GM21423 (cell line): ENCODE results near the gene PROSER3.
"Not testable (repeated sequence)": the region's sequence is repeated elsewhere in the genome, so short reads cannot be mapped to it uniquely, and the experiment has no call there.

Source experiments
- ATAC-seq: cut with Tn5 transposase; IDR thresholded peaks from one replicate; pipeline ENCODE4 v1.9.1; 2021; ENCODE audit warnings: mild to moderate bottlenecking, moderate library complexity; ENCODE audit not compliant: unreplicated experiment

Gene PROSER3

DNA sequence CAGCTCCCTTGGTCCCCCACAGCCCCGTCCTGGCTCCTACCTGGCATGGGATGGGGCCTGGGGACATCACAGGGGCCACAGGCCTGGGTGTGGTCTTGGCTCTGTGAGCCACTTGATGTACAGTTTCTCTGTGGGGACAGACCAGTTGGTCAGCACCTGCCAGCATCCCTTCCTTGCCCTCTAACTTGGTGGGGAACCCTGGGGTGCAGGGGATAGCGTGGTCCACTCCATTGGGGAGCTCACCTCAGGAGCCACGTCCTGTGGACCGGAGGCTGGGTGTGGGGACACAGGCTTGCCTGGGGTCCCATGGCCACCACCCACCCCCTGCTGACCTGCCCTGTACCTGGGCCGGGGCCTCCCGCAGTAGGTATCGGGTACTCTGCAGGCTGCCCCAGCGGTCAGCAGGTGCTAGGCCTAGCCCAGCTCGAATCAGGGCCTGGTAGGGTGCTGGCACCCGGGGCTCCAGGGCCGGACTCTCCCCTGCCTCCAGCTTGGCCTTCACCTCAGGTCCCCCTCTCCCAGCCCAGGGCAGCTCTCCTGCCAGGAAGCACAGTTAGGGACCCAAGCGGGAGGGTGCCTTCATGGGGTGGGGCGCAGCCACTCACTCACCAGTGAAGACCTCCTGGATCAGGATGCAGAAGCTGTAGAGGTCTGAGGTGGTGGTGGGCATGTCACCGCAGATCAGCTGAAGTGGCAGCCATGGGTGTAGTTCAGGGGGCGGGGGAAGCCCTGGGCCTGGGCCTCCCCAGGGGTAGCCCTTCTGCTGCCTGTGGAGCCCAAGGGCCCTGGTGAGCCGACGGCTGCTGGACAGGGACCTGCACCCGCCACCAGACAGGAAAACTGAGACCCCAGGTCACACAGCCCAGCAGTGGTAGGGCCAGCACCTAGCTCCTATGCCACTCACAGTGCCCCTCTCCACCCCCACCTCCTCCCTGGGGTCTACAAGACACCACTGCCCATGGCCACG lies 32.3 kb downstream of the PROSER3 start:
- ATAC-seq: no peak

DNA sequence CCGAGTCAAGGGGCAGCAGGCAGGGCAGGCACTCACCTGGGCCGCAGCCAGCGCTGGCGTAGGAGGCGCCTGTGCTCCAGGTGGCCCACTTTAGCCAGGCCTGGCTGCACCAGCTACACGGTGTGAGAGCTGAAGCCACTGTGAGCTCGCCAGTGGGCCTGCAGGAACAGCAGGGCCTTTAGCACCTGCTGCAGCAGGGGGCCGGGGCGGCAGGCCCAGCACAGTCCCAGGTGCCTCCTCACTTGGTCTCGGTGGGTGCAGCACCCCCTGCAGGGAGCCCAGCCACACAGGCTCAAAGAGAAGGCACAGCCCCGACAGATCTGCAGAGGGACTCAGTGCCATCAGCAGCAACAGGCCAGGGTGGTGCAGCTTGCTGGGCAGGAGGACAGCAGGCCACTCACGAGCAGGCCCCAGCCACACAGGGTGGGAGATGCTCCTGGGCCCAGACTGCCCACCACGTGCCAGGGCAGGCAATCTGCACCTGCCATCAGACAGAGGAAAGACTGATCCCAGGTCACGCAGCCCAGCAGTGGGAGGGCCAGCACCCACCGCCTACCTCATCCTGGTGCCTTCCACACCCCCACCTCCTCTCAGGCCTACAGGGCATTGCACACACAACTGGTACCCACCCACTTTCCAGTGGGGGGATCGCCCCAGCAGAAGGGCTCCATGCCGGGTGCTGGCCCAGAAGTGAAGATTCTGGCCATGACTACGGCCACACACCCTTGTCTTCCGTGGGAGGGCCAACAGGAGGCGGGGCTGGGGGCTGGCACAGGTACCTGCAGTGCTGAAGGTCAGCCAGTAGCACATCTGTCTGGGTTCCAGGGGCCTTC lies 33.2 kb downstream of the PROSER3 start:
- no peak for ATAC-seq

DNA sequence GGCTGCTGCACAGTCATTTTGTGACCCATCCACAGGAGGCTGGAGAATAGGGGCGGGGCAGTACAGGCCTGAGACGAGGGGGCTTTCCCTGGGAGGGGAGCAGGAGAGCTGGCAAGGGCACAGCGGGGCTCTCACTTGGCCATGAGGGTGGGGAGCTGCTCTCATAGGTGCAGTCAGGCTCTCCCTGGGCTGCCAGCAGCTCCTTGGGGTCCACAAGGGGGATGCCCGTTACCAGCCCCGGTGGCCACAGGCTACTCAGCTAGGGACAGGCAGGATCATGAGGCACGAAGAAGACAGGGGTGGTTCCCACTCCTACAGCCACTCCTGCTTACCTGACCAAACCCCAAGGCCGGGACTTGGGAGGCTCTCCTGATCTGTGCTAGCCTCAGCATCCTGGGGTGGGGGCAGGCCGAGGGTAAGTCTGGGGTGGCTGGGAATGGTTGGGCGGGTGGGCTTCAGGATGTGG lies 33.9 kb downstream of the PROSER3 start:
- ATAC-seq: no peak

DNA sequence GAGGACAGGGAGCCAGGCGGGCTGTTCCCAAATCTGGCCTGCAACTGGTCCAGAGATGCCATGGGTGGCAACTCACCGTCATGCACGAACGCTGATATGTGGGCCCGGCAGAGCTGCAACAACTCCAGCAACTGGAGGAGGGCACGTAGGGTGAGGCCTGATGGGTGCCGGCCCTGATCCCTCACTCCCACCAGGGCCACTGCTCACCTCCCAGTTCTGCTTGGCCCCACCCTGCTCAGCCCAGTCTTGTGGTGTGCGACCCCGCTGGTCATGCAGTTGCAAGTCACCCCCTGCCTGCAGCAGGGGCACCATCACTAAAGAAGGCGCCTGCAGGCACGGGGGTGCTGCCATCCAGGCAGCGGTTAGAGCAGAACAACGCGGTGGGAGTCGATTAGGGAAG lies 34.3 kb downstream of the PROSER3 start:
- no peak for ATAC-seq

DNA sequence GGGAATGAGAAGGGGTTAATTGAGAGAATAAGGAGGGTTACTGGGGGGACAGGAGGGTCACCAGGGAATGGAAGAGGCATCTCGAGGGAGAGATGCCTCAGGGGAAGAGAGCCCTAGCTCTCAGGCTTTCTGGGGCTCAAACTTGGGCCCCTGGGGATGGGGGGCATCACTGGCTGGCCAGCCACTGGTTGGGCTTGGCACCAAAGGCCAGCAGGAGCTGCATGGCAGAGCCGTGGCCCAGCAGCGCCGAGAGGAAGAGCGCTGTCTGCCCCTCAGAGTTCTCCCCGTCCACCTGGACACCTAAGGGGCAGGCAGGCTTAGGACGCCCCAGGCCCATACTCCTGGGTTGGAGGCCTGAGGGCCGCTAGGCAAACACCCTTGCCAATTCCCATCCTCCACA lies 34.9 kb downstream of the PROSER3 start:
- no peak for ATAC-seq

DNA sequence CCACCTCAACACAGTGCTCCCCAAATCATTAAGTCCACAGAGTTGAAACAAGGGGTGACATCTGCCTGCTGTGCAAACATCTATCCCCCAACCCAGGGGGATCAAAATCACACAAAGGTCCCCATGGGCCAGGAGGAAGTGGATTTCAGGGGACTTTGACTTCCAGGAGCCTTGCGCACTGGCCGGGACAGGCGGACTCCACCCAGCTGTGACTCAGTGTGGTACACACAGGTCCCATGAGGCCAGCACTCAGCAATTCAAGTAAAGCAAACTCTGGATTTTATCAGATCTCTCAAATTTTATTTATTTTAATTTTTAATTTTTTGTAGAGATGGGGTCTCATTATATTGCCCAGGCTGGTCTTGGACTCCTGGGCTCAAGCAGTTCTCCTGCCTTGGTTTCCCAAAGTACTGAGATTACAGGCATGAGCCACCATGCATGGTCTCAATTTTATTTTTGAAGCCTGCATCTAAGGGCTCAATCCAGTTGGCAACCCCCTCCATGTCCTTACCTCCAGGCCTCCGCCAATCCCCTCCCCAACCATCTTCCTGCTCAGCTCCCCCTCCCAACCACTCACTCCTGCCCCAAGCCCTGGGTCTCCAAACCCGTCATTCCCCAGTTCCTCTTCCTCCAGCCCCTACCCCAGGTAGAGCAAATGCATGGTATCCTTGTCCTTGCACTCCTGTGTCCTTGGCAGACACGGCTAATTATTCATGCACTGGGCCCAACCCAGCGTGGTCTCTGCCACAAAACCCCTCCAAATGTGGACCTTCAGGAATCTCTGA lies 35.6 kb downstream of the PROSER3 start:
- ATAC-seq: no peak

DNA sequence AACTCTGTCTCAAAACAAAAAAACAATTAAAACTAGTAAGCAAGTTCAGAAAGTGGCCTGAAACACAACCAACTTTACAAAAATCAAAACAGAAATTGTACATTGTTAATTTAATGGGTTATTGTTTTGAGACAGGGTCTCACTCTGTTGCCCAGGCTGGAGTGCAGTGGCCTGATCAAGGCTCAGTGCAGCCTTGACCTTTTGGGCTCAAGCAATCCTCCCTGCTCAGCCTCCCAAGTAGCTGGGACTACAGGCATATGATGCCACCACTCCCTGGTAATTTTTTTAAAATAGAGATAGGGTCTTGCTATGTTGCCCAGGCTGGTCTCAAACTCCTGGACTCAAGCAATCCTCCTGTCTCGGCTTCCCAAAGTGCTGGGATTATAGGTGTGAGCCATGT lies 37.6 kb downstream of the PROSER3 start:
- not testable (repeated sequence) for ATAC-seq

DNA sequence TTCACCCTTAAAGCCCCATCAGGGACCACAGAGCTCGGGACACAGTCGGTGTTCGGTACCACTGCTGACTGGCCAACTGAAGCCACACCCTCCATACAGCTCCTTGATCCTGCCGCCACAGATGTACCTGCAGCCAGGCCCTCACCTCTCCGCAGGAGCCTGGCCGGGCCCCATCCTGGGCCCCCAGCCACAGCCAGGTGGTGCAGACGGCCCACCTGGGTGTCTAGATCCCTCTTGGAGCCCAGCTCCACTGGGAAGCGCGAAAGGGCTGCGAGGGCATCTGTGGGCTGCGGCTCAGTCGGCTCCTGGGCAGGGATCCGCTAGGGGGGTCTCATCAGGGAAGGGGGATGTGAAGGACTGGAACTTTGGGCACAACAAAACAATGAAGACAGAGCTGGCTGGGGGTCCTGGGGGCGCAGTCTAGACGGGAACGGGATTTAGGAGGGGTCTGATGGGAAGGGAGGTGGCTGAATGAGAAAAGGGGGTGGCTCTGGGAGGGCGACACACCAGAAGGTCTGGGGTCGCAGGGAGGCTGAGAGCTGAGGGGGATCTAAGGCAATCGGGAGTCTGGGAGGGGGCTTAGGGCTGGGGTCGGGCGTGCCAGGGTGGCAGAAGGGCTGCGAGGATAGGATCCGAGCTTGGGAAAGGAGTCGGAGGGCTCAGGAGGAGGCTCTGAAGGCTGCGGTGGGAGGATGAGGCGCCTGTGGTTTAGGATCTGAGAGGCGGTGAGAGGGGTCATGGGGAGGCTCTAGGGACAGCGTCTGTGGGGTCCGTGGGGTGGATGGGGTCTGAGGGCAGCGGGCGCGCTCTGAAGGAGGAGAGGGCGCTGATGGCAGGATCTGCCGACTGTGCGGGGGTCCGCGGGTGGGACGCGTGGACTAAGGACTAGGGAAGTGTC lies 38.9 kb downstream of the PROSER3 start:
- ATAC-seq: no peak

DNA sequence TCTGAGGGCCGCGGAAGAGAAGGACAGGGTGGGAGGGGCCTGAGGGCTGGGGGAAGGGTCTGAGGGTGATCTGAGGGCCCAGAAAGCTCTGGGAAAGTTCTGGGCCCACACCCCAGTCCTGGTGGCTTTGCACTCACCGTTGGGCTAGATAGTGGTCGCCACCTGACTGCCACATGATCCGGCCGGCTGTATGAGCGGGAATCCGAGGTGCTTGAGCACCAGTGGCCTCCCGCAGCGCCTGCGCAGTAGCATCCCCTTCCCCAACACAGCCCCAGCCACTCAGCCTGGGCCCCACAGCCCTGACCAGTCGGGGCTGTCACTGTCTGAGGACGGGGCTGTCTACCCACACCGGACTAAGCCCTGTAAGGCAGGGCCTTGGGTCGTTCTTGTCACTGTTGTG lies 39.7 kb downstream of the PROSER3 start:
- no peak for ATAC-seq

DNA sequence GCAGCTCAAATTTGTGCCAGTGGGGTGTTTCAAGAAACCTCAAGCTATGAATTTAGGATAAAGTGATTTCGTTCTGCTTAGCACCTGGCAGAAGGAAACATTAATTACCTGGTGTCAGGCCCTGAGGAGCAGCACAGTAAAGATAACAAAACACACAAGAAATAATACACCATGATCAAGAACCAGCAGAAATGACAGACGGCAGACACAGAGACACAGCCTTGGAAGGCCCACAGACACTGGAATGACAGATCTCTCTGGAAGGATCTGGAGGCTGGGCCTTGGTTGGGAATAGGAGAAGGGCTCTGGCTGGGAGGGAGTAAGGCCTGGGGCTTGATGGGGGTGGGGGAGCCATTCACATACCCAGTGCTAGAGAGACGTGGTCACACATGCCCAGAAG lies 43.9 kb downstream of the PROSER3 start:
- no peak for ATAC-seq

DNA sequence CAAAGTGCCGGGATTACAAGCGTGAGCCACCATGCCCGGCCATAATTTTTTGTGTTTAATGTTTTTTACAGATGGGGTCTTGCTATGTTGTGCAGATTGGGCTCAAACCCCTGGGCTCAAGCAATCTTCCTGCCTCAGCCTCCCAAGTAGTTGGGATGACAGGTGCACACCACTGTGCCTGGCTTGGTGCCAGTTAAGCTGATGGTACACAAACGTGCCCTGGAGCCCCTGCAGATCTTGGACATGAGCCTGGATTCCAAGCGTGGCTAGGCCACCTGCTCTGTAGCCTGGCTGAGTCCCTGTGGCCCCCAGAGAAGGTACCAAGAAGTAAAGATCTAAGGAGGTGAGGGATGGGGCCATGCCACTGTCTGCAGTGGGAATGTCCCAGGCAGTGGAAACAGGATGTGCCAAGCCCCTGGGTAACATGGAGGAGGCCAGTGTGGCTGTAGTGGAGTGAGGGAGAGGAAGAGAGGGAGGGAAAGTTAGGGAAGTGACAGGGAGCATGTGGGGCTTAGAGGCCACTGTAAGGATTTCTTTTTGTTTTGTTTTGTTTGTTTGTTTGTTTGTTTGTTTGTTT lies 47.6 kb downstream of the PROSER3 start:
- no peak for ATAC-seq

DNA sequence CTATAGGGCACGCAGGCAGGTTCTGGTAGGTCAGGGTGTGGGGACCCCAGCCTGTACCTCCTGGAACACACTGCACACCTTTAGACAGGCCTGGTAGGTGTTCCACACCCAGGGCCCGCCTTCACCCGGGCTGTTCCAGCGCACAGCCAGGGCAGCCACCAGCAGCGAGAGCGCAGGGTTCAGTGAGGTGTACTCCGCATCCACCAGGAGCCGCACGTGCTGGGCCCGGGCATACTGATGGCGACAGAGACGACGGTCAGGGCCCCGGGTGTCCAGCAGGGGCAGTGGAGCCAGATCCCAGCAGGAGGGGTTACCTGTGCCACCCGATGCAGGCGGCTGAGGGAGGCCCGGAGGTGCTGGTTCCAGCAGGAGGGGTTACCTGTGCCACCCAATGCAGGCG lies 48.6 kb downstream of the PROSER3 start:
- ATAC-seq: no peak

DNA sequence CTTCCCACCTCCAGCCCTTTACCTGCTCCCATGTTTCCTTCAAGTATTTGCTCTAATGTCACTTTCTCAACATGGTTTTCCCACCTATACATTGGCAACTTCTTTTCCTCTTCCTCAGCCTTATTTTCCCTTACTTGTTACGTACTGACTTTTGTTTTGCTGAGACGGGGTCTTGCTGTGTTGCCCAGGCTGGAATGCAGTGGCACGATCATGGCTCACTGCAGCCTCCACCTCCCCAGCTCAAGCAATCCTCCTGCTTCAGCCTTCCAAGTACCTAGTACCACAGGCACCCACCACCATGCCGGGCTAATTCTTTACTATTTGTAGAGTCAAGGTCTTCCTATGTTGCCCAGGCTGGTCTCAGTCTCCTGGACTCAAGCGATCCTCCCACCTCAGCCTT lies 49.7 kb downstream of the PROSER3 start:
- ATAC-seq: no peak

DNA sequence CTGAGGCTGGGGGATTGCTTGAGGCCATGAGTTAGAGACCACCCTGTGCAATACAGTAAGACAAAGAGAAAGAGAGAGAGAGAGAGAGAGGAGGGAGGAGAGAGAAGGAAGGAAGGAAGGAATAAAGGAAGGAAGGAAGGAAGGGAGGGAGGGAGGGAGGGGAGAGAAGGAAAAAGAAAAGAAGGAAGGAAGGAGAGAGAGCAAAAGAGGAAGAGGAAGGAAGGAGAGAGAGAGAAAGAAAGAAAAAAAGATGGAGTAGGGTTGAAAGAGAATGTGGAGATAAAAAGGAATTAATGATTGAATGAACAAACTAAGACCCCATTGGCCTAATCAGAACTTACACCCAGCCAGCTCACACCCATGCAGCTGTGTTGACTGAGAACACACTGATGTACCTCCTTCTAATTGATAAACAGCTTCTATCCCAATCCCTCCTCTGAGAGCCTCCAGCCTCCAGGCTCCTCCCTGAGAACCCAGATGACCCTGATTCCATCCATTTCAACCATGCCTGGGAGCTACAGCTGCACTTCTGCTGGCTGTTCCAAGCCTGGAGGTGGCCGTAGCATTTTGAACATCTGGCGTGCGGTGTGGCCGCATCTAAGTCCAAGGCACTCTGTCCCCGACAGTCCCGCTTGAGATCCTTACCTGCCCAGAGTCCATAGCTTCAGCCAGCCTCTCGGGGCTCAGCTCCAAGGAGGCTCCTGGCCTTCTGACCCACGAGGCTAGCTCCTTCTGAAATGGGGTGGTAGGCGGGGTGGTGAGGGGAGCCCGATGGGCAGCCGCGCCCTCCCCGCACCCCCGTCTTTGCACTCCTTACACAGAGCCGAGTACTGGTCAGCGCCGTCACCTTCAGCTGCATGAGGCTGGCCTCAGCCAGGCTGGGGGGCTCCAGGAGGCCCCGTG lies 53.6 kb downstream of the PROSER3 start:
- ATAC-seq: no peak

DNA sequence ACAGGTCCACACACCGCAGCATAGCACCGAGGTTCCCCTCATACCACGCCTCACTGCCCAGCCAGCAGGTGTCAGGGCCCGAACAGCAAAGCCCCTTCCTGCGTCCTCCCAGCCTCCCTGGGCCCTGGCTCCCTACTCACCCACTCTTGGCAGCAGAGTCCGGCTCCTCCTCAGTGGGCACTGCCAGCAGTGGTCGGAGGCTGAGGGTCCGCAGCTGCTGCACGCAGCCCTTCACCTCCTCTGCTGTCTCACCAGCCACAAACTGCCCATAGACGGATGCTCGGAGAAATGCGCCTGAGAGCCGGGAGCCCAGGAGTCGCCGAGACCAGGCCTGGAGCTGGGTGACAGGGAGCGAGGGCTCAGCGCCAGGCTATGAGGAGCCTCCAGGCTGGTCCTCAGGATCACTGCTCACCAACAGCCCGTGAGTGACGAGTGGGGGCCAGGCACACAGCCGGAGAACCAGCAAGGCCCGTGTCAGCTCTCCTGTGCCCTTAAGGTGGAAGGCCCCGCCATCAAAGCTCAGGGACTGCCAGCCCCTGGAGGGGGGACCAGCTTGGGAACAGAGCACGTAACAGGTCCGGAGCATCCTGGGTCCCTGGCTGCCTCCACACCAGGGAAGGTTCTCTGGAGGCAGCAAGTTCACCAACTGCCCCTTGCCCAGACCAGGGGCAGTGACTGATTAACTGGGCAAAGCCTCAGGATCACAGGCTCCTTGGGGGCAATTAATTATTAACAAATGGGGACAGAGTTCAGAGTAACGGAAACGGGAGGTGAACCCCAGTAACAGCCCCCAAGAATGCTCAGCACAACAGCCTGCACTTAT lies 54.5 kb downstream of the PROSER3 start, which contains the start of gene PRODH2:
Gene PRODH2, minus strand, starts transcription at position 626 of the 823 bp plus-strand sequence. Its CDS starts 40 bp downstream, at position 586.
- ATAC-seq: no peak

DNA sequence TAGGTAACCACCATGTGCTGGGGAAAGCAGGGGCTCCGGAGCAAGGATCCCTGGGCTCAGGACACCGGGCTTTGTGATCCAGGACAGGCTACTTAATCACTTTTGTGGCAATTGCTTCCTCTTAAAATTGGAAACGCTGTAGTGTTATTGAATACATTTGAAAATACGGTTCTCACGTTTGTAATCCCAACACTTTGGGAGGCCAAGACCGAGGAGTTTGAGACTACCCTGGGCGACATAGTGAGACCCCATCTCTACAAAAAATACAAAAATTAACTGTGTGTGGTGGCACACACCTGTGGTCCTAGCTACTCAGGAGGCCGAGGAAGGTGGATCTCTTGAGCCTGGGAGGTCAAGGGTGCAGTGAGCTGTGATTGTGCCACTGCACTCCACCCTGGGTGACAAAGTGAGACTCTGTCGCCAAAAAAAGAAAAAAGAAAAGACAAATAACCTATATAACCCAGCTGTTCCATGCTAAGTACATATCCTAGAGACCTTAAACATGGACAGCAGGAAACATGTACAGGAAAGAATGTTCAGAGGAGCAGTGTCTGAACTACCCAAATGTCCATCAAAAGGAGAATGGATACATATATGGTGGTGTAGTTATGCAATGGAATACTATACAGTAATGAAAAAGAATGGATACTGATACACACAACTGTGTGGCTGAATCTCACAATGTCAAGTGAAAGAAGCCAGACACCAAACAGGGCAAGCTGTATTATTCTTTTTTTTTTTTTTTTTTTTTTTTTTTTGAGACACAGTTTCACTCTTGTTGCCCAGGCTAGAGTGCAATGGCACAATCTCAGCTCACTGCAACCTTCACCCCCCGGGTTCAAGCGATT lies 55.3 kb downstream of the PROSER3 start:
- ATAC-seq: no peak

DNA sequence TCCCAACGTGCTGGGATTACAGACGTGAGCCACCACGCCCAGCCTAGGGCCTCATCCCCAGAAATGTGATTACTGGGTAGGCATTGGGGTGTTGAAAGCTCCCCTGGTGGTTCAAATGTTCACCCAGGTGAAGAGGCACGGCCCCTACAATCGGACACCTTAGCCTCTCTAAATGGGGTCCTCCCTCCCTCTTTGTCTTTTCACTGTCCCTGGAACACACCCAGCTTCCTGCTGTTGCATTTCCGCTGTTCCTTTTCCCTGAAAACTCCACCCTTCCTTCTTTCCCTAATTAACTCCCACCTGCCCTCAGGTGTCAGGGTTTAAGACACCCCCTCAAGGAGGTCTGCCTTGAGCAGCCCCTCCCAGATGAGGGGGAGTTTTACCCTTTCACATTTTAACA lies 58.3 kb downstream of the PROSER3 start:
- ATAC-seq: no peak
